NCI-H2029 (cell line): ENCODE measurements around the gene SEC14L6.
"Not testable (repeated sequence)": the region's sequence is repeated elsewhere in the genome, so short reads cannot be mapped to it uniquely, and the experiment has no call there.

Experiments
- DNase-seq: peaks from one replicate; lab custom pipeline; 2025; lab: John Stamatoyannopoulos, UW

The SEC14L6 gene

GRCh38 chr22:30546616-30547015, at the start of gene SEC14L6:
SEC14L6 (minus strand) TSS chr22:30546741; CDS start chr22:30546682, 59 bp downstream.
- no peak for DNase-seq

- no peak for DNase-seq
These were observed 49.7 kb upstream of the SEC14L6 start for GRCh38 chr22:30596199-30596598.

- DNase-seq: not testable (repeated sequence)
These were observed 45.8 kb upstream of the SEC14L6 start for GRCh38 chr22:30592360-30592713.

- peak; percentile 97 for DNase-seq
These were observed 45.2 kb upstream of the SEC14L6 start, which contains the start of gene PES1 for GRCh38 chr22:30591588-30592359. PES1 (minus strand) TSS chr22:30591910; CDS start chr22:30591833, 77 bp downstream.

- DNase-seq: no peak
These were observed 44.6 kb upstream of the SEC14L6 start for GRCh38 chr22:30591191-30591587.

GRCh38 chr22:30586414-30586813, 39.9 kb upstream of the SEC14L6 start:
- no peak for DNase-seq

GRCh38 chr22:30584441-30584840, 37.9 kb upstream of the SEC14L6 start:
- DNase-seq: no peak

GRCh38 chr22:30582788-30583545, 36.4 kb upstream of the SEC14L6 start:
- DNase-seq: no peak

GRCh38 chr22:30582051-30582450, 35.5 kb upstream of the SEC14L6 start:
- DNase-seq: no peak

GRCh38 chr22:30580896-30581295, 34.4 kb upstream of the SEC14L6 start:
- DNase-seq: no peak

- DNase-seq: no peak
These were observed 31.9 kb upstream of the SEC14L6 start for GRCh38 chr22:30578481-30578880.

- DNase-seq: no peak
These were observed 29.3 kb upstream of the SEC14L6 start for GRCh38 chr22:30575859-30576258.

- DNase-seq: no peak
These were observed 28.6 kb upstream of the SEC14L6 start for GRCh38 chr22:30574997-30575671.

GRCh38 chr22:30574095-30574981, 27.8 kb upstream of the SEC14L6 start, which contains the start of gene GAL3ST1:
GAL3ST1 (minus strand) TSS chr22:30574665; CDS start chr22:30557392, 17,273 bp downstream.
- no peak for DNase-seq

GRCh38 chr22:30573594-30574094, 27.1 kb upstream of the SEC14L6 start:
- no peak for DNase-seq

- no peak for DNase-seq
These were observed 26.5 kb upstream of the SEC14L6 start for GRCh38 chr22:30572840-30573593.

- no peak for DNase-seq
These were observed 25.7 kb upstream of the SEC14L6 start for GRCh38 chr22:30572210-30572609.

GRCh38 chr22:30569674-30570202, 23.2 kb upstream of the SEC14L6 start:
- DNase-seq: no peak

- no peak for DNase-seq
These were observed 21.7 kb upstream of the SEC14L6 start for GRCh38 chr22:30568137-30568805.

GRCh38 chr22:30567277-30567676, 20.7 kb upstream of the SEC14L6 start:
- DNase-seq: not testable (repeated sequence)
